Left ventricle myocardium inferior (tissue), 1 donor: Measurements from ENCODE around the gene MPST. TPM values are rescaled to one million over a fixed set of nuclear protein-coding genes. Genes with fewer than 3 reads are reported as not detected.
A peak's percentile ranks its signal among the peaks of the same experiment; 100 is the strongest.

Experiments used
- DNase-seq: peaks from one replicate; pipeline ENCODE4 v3.0.0-alpha.2; 2020
- H3K27ac ChIP-seq: fragments of 200-600 bp; replicated peaks from 2 replicates; pipeline ENCODE4 v1.8.0; 2021
- H3K27me3 ChIP-seq: fragments of 200-600 bp; 2 replicates; pipeline ENCODE4 v1.8.0; 2021; ENCODE audit warnings: low read depth
- H3K36me3 ChIP-seq: fragments of 200-600 bp; 2 replicates; pipeline ENCODE4 v1.8.0; 2021
- H3K4me1 ChIP-seq: fragments of 200-600 bp; 2 replicates; pipeline ENCODE4 v1.8.0; 2021
- H3K4me3 ChIP-seq: fragments of 200-600 bp; 2 replicates; pipeline ENCODE4 v1.8.0; 2021; ENCODE audit warnings: mild to moderate bottlenecking, moderate library complexity
- H3K9me3 ChIP-seq: fragments of 200-600 bp; replicated peaks from 2 replicates; pipeline ENCODE4 v1.8.0; 2021
- intact Hi-C: fragments of 100-400 bp; cut with micrococcal nuclease; formaldehyde crosslinking; loops from one replicate; pipeline ENCODE4 v1.11.0; 2022
- total RNA-seq: library from RNA; stranded (reverse); fragmentation: NEBNext Ultra II Directional; extraction: Animal tissue kit (Norgen Biotek cat#: 25700); gene quantifications from one replicate; pipeline ENCODE4 v1.2.1, GENCODE V29; 2021
- TF ChIP-seq, protein P1 (sequence below): fragments of 200-600 bp; IDR thresholded peaks from 2 replicates; pipeline ENCODE4 v1.8.0; 2021; ENCODE audit warnings: antibody characterized with exemption, mild to moderate bottlenecking, borderline replicate concordance
- donor health status: DM: no; HTN: yes; CAD: no; lungs with severe emphysema.

MPST gene
- total RNA-seq, 1 donor from 2014 or later: 58.3 TPM

DNA sequence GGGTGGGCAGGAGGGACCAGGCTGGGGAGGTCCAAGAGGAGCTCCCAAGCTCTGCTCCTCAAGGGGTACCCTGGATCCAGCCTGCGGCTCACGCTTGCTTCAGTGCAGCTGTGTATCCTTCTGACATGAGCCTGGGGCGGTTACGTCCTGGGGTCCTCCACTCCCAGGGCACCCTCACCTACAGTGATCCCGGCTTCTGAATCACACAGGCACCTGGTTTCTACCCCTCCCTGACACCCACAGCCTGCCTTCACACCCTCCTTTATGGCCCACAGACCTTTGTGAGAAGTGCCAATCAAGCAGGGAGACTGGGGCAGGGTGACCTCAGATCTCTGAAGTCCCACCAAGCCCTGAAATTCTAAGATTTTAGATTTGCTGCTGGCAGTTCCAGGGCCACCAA lies 1.5 kb downstream of the MPST start:
- peaks cover 21% of the 10 kb centered on the region for H3K36me3 ChIP-seq
- TF ChIP-seq, protein P1, sequence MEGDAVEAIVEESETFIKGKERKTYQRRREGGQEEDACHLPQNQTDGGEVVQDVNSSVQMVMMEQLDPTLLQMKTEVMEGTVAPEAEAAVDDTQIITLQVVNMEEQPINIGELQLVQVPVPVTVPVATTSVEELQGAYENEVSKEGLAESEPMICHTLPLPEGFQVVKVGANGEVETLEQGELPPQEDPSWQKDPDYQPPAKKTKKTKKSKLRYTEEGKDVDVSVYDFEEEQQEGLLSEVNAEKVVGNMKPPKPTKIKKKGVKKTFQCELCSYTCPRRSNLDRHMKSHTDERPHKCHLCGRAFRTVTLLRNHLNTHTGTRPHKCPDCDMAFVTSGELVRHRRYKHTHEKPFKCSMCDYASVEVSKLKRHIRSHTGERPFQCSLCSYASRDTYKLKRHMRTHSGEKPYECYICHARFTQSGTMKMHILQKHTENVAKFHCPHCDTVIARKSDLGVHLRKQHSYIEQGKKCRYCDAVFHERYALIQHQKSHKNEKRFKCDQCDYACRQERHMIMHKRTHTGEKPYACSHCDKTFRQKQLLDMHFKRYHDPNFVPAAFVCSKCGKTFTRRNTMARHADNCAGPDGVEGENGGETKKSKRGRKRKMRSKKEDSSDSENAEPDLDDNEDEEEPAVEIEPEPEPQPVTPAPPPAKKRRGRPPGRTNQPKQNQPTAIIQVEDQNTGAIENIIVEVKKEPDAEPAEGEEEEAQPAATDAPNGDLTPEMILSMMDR: no peak
- intact Hi-C loops: no loop called here
- H3K9me3 ChIP-seq: no peaks in the 10 kb centered on the region
- peak overlapping the region; percentile 27 for H3K27ac ChIP-seq
- DNase-seq: no peak
- no peaks in the 10 kb centered on the region for H3K27me3 ChIP-seq
- peak overlapping the region; percentile 98 for H3K4me3 ChIP-seq
- peaks cover 94% of the 10 kb centered on the region for H3K4me1 ChIP-seq

DNA sequence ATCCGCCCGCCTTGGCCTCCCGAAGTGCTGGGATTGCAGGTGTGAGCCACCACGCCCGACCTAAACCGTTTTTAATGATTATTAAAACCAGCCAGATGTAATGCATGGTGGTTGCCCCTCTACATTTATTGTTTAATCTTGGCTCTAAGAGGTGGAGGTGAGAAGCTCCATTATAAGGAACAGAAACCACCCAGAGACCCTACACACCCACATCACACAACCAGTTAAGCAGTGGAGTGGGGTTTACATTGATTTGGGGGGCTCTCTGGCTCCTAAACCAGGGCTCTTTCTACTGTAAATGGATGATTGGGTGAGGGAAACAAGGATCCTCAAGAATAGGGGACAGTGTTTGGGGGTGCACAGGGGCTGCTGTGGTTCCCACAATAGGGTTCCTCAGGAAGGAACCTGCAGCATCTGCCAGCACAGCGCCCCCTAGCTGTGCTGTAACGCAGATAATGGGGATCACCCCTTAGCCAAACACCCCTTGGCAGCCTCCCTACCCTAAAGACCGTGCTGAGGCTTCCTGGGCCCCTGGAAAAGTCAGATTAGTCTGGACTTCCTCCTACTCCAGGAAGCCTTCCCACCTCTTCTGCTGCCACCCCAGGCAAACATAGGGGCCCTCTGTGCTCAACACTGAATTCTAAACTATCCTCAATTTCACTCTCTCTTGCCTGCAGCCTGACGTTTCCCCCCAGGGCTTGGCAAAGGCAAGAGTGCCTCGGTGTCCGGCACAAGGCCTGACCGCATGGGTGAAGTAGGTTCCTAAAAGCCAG lies 2.4 kb downstream of the MPST start:
- intact Hi-C loops: no loop called here
- no peaks in the 10 kb centered on the region for H3K27me3 ChIP-seq
- no peak overlapping the region for H3K4me3 ChIP-seq
- no peaks in the 10 kb centered on the region for H3K9me3 ChIP-seq
- peaks cover 22% of the 10 kb centered on the region for H3K36me3 ChIP-seq
- H3K4me1 ChIP-seq: peaks cover 94% of the 10 kb centered on the region
- peak overlapping the region; percentile 59 for H3K27ac ChIP-seq
- TF ChIP-seq, protein P1: peak; percentile 81
- peak; percentile 32 for DNase-seq

DNA sequence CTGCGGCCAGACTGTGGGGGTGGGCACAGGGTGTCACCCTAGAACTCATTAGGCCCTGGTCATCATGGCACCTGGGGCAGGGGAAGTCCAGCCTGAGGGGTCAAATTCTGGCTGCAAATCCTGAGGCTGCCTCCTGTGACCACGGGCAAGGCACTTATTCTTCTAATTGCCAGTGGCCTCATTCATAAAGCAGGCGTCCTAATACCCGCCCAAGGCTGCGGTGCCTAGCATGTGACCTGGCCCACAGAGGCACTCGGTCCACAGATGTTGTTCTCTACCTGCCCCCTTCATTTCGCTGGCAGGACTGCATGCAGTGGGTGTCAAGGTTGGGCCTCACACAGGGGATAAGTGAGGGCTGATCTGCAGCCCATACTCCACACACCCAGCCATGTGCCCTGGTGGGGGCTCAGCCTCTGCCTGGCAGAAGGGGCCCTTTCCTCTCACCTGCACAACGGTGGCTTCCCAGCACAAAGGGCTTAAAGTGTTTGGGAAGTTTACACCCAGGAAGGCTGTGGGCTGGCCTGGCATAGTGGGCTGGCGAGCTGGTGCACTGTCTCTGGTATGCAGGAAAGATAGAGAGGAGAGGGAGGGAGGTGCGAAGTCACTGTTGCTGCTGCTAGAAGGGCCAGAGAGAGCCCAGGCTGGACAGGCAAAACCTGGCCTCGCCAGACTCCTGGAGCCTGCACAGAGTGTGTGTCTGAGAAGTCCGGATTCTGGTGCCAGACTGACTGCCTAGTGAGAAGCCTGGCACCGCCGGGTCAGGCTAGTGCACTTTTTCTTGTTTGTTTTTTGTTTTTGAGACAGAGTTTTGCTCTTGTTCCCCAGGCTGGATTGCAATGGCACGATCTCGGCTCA lies 3.2 kb downstream of the MPST start:
- H3K27ac ChIP-seq: peak overlapping the region; percentile 59
- H3K4me1 ChIP-seq: peaks cover 88% of the 10 kb centered on the region
- no peak for DNase-seq
- no peaks in the 10 kb centered on the region for H3K9me3 ChIP-seq
- H3K36me3 ChIP-seq: peaks cover 30% of the 10 kb centered on the region
- H3K4me3 ChIP-seq: no peak overlapping the region
- TF ChIP-seq, protein P1: no peak
- H3K27me3 ChIP-seq: no peaks in the 10 kb centered on the region
- intact Hi-C loops: no loop called here

DNA sequence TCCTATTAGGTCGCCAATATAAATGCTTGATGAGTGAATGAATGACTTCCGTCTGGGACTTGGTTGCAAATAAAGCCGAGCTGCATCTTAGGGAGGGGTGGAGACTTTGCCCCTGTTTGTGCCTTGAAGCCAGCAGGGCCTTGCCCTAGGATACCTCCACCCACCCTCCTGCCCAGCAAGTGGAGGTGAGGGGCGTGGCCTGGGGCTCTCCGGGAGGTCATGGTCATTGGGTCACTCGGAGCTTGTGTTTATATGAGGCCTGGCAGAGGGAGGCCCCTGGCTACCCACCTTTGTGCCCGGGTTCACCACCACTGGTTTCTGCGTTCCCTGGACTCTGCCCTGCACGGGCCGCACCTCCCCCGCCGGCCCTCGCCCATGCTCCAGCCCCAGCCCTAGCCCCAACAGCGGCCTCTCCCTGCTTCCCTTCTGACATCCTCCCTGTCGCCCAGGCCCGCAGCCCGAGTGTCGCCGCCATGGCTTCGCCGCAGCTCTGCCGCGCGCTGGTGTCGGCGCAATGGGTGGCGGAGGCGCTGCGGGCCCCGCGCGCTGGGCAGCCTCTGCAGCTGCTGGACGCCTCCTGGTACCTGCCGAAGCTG lies 4.3 kb downstream of the MPST start:
- H3K4me3 ChIP-seq: no peak overlapping the region
- peaks cover 77% of the 10 kb centered on the region for H3K4me1 ChIP-seq
- TF ChIP-seq, protein P1: no peak
- H3K27ac ChIP-seq: no peak overlapping the region
- H3K9me3 ChIP-seq: no peaks in the 10 kb centered on the region
- peaks cover 34% of the 10 kb centered on the region for H3K36me3 ChIP-seq
- intact Hi-C loops: no loop called here
- no peaks in the 10 kb centered on the region for H3K27me3 ChIP-seq
- no peak for DNase-seq

DNA sequence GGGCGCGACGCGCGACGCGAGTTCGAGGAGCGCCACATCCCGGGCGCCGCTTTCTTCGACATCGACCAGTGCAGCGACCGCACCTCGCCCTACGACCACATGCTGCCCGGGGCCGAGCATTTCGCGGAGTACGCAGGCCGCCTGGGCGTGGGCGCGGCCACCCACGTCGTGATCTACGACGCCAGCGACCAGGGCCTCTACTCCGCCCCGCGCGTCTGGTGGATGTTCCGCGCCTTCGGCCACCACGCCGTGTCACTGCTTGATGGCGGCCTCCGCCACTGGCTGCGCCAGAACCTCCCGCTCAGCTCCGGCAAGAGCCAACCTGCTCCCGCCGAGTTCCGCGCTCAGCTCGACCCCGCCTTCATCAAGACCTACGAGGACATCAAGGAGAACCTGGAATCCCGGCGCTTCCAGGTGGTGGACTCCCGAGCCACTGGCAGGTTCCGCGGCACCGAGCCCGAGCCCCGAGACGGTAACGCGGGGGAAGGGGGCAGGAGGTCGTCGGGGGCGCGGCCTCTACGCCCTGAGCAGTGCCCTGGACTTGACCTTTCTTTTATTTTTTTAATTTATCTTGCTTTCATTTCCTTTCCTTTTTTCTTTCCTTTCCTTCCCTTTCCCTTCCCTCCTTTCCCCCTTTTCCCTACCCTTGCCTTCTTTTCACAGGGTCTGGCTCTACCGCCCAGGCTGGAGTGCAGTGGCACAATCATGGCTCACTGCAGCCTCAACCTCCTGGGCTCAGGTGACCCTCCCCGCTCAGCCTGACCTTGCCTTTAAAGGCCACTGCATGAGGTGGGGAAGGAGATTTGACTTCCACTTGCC lies 5.0 kb downstream of the MPST start:
- TF ChIP-seq, protein P1: no peak
- Histone ChIP-seq H3K36me3 (peaks cover 41% of the 10 kb centered on the region), H3K4me1 (peaks cover 74% of the 10 kb centered on the region)

More for the DNA sequence above, 5.0 kb downstream of the MPST start:
- no peak overlapping the region for H3K27ac ChIP-seq
- no peak overlapping the region for H3K4me3 ChIP-seq
- intact Hi-C loops: no loop called here
- H3K27me3 ChIP-seq: no peaks in the 10 kb centered on the region
- no peak for DNase-seq
- no peaks in the 10 kb centered on the region for H3K9me3 ChIP-seq
